ENCODE results near the gene MED25. TPM values are rescaled to one million over a fixed set of nuclear protein-coding genes. Genes with fewer than 3 reads are reported as not detected.

MED25 gene
- total and polyA plus RNA-seq, 2 of the 4 experiments (the other 2 are of a cell fraction) = 4.7 to 38.5 TPM

- TF ChIP-seq BHLHE40 (IDR thresholded peaks at IDR 0.05; ENCODE audit: low read depth, low read length) (no peak), ELK1 (IDR thresholded peaks at IDR 0.05; ENCODE audit: borderline replicate concordance, low read depth, low read length) (no peak), FOS (IDR thresholded peaks at IDR 0.05; ENCODE audit: low read depth, low read length) (no peak)
Measured at GRCh38 chr19:49802836-49803528, 15.1 kb upstream of the MED25 start (continued).

GRCh38 chr19:49803529-49803856 lies 14.6 kb upstream of the MED25 start:
- H3K9ac ChIP-seq (ENCODE audit: low read depth, low read length) = no peak overlapping the region
- H3K27ac ChIP-seq (ENCODE audit: insufficient read depth, low read length) = no peak overlapping the region
- ATAC-seq (ENCODE audit: low read depth) = no peak
- no peak overlapping the region for H3K4me3 ChIP-seq (ENCODE audit: insufficient read depth, low read depth, low read length)
- no peak overlapping the region for H2BK5ac ChIP-seq (ENCODE audit: low read depth, low read length, poor library complexity, severe bottlenecking)
- CTCF ChIA-PET = no interaction called here
- H3K9me3 ChIP-seq (ENCODE audit: control insufficient read depth, insufficient read depth, low read length) = no peaks in the 10 kb centered on the region
- no peak overlapping the region for H3K23ac ChIP-seq (ENCODE audit: low read depth, low read length)
- in situ Hi-C loops (cut with MboI; ENCODE audit: low sequenced_read_pairs) (no loop called here), dilution Hi-C loops (cut with HindIII; ENCODE audit: low sequenced_read_pairs, unreplicated experiment) (no loop called here), intact Hi-C loops (cut with micrococcal nuclease) (loop anchor here (5.0 kb wide), 1 partner anchor 111 kb away; the partner anchor contains the start of gene CPT1C)
- H4K5ac ChIP-seq (ENCODE audit: low read depth, low read length) = no peak overlapping the region
- POLR2A ChIA-PET (ENCODE audit: unreplicated experiment) = no interaction called here
- no peak overlapping the region for H3K56ac ChIP-seq (ENCODE audit: extremely low read depth, insufficient read depth, low read length)
- H3K14ac ChIP-seq (replicated peaks; ENCODE audit: low read depth, low read length) = no peak overlapping the region
- no peak overlapping the region for H2AK9ac ChIP-seq (replicated peaks; ENCODE audit: low read depth, low read length, poor library complexity)
- peaks cover 0 to 16% of the 10 kb centered on the region in 2 experiments; a peak in 1 of 4 replicates for H3K79me1 ChIP-seq (ENCODE audit: low read depth in 1 of 2, low read length in 2 of 2)
- no peak for TF ChIP-seq RAD21 (IDR thresholded peaks at IDR 0.05; ENCODE audit: low read length)
- H4K91ac ChIP-seq (ENCODE audit: insufficient read depth, low read depth, low read length) = no peak overlapping the region
- no peak overlapping the region for H3K4me2 ChIP-seq (ENCODE audit: low read depth, low read length)
- H2BK20ac ChIP-seq (ENCODE audit: low read depth, low read length) = no peak overlapping the region
- DNase-seq = no peak
- H2AK5ac ChIP-seq (ENCODE audit: low read depth, low read length) = no peak overlapping the region
- no TSS peak for BruUV-seq (replicated peaks)
- no peak overlapping the region for H2BK15ac ChIP-seq (ENCODE audit: low read depth, low read length)
- H4K8ac ChIP-seq (ENCODE audit: low read depth in 2 of 2, low read length in 2 of 2) = no peak overlapping the region
- peaks cover 7% of the 10 kb centered on the region for H4K20me1 ChIP-seq (ENCODE audit: insufficient read depth, low read length)
- WGBS, 2 experiments (ENCODE audit: extremely low coverage in 2 of 2, insufficient read length in 1 of 2) = 100% methylated on average over 3 of the region's 6 CpGs; no CpG with 5 or more reads in 1 of the 2 experiments
- no peaks in the 10 kb centered on the region; the same call in 1 of the 2 replicates for H3K9me1 ChIP-seq (ENCODE audit: insufficient read depth, low read length)
- H3K4me1 ChIP-seq (ENCODE audit: control insufficient read depth, insufficient read depth, low read length) = peaks cover under 1% of the 10 kb centered on the region; the same call in 1 of the 2 replicates
- no peak overlapping the region for H3K4ac ChIP-seq (ENCODE audit: low read depth, low read length)
- H3K18ac ChIP-seq (ENCODE audit: low read depth, low read length) = no peak overlapping the region
- H2AFZ ChIP-seq (replicated peaks; ENCODE audit: low read length, poor library complexity) = no peak overlapping the region
- H2BK120ac ChIP-seq (ENCODE audit: low read depth, low read length) = no peak overlapping the region
- H3K27me3 ChIP-seq (ENCODE audit: control insufficient read depth, insufficient read depth, low read length) = no peaks in the 10 kb centered on the region
- peaks cover 57% of the 10 kb centered on the region for H3K36me3 ChIP-seq (ENCODE audit: control insufficient read depth, insufficient read depth, low read length)

All from IMR-90 (cell line).